Measurements from ENCODE around the gene ZNF280D.

- TF ChIP-seq, protein P1, sequence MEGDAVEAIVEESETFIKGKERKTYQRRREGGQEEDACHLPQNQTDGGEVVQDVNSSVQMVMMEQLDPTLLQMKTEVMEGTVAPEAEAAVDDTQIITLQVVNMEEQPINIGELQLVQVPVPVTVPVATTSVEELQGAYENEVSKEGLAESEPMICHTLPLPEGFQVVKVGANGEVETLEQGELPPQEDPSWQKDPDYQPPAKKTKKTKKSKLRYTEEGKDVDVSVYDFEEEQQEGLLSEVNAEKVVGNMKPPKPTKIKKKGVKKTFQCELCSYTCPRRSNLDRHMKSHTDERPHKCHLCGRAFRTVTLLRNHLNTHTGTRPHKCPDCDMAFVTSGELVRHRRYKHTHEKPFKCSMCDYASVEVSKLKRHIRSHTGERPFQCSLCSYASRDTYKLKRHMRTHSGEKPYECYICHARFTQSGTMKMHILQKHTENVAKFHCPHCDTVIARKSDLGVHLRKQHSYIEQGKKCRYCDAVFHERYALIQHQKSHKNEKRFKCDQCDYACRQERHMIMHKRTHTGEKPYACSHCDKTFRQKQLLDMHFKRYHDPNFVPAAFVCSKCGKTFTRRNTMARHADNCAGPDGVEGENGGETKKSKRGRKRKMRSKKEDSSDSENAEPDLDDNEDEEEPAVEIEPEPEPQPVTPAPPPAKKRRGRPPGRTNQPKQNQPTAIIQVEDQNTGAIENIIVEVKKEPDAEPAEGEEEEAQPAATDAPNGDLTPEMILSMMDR (IDR thresholded peaks at IDR 0.05): no peak
- no peak for TF ChIP-seq JUNB (IDR thresholded peaks at IDR 0.05)
- no peak for TF ChIP-seq CHD2 (IDR thresholded peaks at IDR 0.05; ENCODE audit: low read length, partially characterized antibody)
Observed at GRCh38 chr15:56648311-56648710, 85.0 kb downstream of the ZNF280D start.
